Uterus (tissue), 4 donors: ENCODE measurements around the gene P2RY4. TPM values are rescaled to one million over a fixed set of nuclear protein-coding genes. Genes with fewer than 3 reads are reported as not detected.
"Not testable (repeated sequence)": the region's sequence is repeated elsewhere in the genome, so short reads cannot be mapped to it uniquely, and the experiment has no call there.

Source experiments
- DNase-seq, 2 donors: peaks; one replicate each; pipeline ENCODE4 v3.0.0-alpha.2; 2019 to 2020
- H3K27ac ChIP-seq, 2 donors: fragments of 200-600 bp; sonication (generic); 1 replicate in 1 of 2; 2 replicates in 1 of 2; pipeline ENCODE4 v1.5.1; 2016 to 2018
- H3K27me3 ChIP-seq, 2 donors: fragments of 200-600 bp; sonication (generic); one replicate each; pipeline ENCODE4 v1.5.1; 2018 to 2019; ENCODE audit warnings: control low read depth in 1 of 2
- H3K36me3 ChIP-seq, 2 donors: fragments of 200-600 bp; sonication (generic); one replicate each; pipeline ENCODE4 v1.5.1; 2019; ENCODE audit warnings: control low read depth in 1 of 2
- H3K4me1 ChIP-seq, 2 donors: fragments of 200-600 bp; sonication (generic); one replicate each; pipeline ENCODE4 v1.5.1; 2018 to 2019; ENCODE audit warnings: control low read depth in 1 of 2
- H3K4me3 ChIP-seq, 2 donors: fragments of 200-600 bp; sonication (generic); 1 replicate in 1 of 2; 2 replicates in 1 of 2; pipeline ENCODE4 v1.5.1; 2018 to 2019; ENCODE audit warnings: mild to moderate bottlenecking in 1 of 2
- H3K9me3 ChIP-seq, 2 donors: fragments of 200-600 bp; sonication (generic); one replicate each; pipeline ENCODE4 v1.5.1; 2019; ENCODE audit warnings: control low read depth in 1 of 2
- POLR2A ChIP-seq, 2 donors: fragments of 450-650 bp; IDR thresholded peaks; one replicate each; pipeline ENCODE4 v1.6.1; 2016; ENCODE audit warnings: antibody characterized with exemption in 2 of 2, mild to moderate bottlenecking in 1 of 2, moderate library complexity in 1 of 2
- intact Hi-C: fragments of 100-400 bp; cut with DNase I; formaldehyde crosslinking; loops from one replicate; pipeline ENCODE4 v1.15.1; 2023; ENCODE audit warnings: low total_unique reads
- small RNA-seq: library from RNA; depleted of rRNA; stranded (forward); fragments of <200 nt; gene quantifications from one replicate; pipeline ENCODE3, GENCODE V24; 2016
- total RNA-seq, 4 donors: library from RNA; depleted of rRNA in 3 of 4; stranded (reverse); fragments of >200 nt in 3 of 4; gene quantifications; one replicate each; pipeline versions ENCODE4 v1.1.0 to v1.2.4, GENCODE V29; 2014 to 2023
- TF ChIP-seq, protein P1 (sequence below), 4 experiments: fragments of 200-600 bp in 2 of 4; fragments of 450-650 bp in 2 of 4; sonication (generic) in 2 of 4; IDR thresholded peaks; one replicate each; pipeline ENCODE4 v1.5.1; 2016 to 2019; ENCODE audit warnings: antibody characterized with exemption in 4 of 4, mild to moderate bottlenecking in 2 of 4, moderate library complexity in 1 of 4
- donor health status: DM: yes; HTN: yes; CAD: no.

Gene P2RY4
- total RNA-seq, 4 donors from 2014 or later, result 0.41 to 0.64 TPM; not detected in 2

DNA sequence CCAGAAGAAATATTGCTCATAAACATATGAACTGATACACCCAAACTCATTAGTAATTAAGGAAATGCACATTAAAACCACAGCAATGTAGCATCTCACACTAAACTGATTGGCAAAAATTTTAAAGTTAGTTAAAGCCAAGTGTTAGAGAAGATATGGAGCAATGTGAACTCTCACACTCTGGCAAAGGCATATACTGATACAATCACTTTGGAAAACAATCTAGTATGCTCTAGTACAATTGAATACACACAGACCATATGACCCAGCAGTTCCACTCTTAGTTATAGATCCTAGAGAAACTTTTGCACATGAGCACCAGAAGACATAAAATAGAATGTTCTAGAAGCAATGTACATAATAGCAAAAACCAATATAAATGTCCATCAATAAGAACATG, 34.0 kb downstream of the P2RY4 start:
- intact Hi-C loops, result no loop called here
- H3K4me3 ChIP-seq, result no peak overlapping the region
- H3K27ac ChIP-seq, result no peak overlapping the region
- H3K36me3 ChIP-seq, result no peaks in the 10 kb centered on the region
- TF ChIP-seq POLR2A (IDR thresholded peaks at IDR 0.05), result no peak
- TF ChIP-seq, protein P1, sequence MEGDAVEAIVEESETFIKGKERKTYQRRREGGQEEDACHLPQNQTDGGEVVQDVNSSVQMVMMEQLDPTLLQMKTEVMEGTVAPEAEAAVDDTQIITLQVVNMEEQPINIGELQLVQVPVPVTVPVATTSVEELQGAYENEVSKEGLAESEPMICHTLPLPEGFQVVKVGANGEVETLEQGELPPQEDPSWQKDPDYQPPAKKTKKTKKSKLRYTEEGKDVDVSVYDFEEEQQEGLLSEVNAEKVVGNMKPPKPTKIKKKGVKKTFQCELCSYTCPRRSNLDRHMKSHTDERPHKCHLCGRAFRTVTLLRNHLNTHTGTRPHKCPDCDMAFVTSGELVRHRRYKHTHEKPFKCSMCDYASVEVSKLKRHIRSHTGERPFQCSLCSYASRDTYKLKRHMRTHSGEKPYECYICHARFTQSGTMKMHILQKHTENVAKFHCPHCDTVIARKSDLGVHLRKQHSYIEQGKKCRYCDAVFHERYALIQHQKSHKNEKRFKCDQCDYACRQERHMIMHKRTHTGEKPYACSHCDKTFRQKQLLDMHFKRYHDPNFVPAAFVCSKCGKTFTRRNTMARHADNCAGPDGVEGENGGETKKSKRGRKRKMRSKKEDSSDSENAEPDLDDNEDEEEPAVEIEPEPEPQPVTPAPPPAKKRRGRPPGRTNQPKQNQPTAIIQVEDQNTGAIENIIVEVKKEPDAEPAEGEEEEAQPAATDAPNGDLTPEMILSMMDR (IDR thresholded peaks at IDR 0.05), result no peak
- no peaks in the 10 kb centered on the region for H3K27me3 ChIP-seq
- H3K9me3 ChIP-seq, result no peaks in the 10 kb centered on the region
- H3K4me1 ChIP-seq, result no peaks in the 10 kb centered on the region
- DNase-seq, result no peak

DNA sequence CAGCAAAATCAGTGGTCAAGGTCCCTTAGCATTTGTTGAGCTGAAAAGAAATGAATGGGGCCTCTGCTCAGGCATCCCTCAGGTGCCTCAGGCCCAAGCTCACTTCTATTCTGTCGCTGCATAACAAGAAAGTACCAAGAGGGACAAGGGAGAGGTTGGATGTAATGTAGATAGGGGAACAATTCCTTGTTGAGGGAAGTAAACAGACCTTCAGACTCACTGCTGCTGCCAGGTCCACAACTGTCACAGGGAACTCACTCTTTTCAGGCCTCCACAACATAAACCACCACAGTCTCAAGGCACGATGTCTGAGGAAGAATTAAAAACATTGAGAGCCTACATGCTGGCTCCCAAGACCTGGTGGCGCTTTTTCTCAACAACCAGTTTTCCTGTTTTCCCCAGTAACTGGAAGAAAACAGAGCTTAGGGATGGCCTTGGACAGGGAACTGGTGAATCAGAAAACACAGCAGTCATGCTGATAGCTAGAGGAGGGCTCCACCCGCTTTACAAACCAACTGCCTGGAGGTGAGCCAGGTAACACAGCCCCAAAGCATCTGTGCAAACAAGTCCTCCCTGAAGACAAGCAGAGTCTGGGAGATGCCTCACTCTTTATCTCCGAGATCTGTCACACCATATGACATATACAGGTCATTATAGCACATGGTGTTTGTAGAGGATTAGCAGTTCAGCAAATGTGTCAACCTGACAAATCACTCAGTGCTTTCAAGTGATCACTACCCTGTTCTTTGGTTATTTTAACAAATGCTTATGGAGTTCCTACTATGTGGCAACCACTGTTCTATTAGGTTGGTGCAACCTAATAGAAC, 39.9 kb downstream of the P2RY4 start:
- no peaks in the 10 kb centered on the region for H3K9me3 ChIP-seq
- no peaks in the 10 kb centered on the region for H3K27me3 ChIP-seq
- intact Hi-C loops, result no loop called here
- TF ChIP-seq, protein P1 (IDR thresholded peaks at IDR 0.05), result no peak
- TF ChIP-seq POLR2A (IDR thresholded peaks at IDR 0.05), result no peak
- no peaks in the 10 kb centered on the region for H3K4me1 ChIP-seq
- H3K4me3 ChIP-seq, result no peak overlapping the region
- no peak for DNase-seq
- no peaks in the 10 kb centered on the region for H3K36me3 ChIP-seq
- no peak overlapping the region for H3K27ac ChIP-seq

DNA sequence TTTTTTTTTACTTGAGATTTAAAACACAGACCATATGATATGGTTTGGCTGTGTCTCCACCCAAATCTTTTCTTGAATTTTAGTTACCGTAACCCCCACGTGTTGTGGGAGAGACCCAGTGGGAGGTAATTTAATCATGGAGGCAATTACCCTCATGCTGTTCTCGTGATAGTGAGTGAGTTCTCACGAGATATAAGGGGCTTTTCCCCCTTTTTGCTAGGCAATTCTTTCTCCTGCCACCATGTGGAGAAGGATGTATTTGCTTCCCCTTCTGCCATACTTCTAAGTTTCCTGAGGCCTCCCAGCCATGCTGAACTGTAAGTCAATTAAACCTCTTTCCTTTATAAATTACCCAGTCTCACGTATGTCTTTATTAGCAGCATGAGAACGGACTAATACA, 50.4 kb downstream of the P2RY4 start:
- H3K36me3 ChIP-seq, H3K9me3 ChIP-seq, H3K4me3 ChIP-seq, H3K27ac ChIP-seq, H3K4me1 ChIP-seq, intact Hi-C loops, DNase-seq, H3K27me3 ChIP-seq: not testable (repeated sequence)

DNA sequence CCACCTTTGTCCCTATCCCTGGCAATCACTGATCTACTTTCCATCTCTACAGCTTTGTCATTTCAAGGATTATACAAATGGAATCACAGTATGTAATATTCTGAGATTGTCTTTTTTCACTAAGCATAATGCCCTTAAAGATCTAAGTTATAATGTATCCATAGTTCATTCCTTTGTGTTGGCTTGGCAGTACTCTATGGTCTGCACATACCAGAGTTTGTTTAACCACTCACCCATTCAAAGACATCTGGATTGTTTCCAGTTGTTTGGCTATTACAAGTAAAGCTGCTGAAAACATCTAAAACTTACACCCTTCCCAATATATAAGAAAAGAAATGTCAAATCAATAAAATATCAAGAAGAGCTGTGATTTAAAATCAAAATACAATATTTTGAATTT, 51.5 kb downstream of the P2RY4 start:
- Histone ChIP-seq H3K36me3 (no peaks in the 10 kb centered on the region), H3K27ac (no peak overlapping the region), H3K4me1 (no peaks in the 10 kb centered on the region), H3K4me3 (no peak overlapping the region), H3K27me3 (peaks cover 0 to 4% of the 10 kb centered on the region in 2 donors), H3K9me3 (no peaks in the 10 kb centered on the region)
- TF ChIP-seq, protein P1 (IDR thresholded peaks at IDR 0.05), result no peak
- TF ChIP-seq POLR2A (IDR thresholded peaks at IDR 0.05), result no peak
- no peak for DNase-seq
- intact Hi-C loops, result no loop called here

Small RNA genes lying within 50 kb of the gene (small RNA-seq; reads per million reads assigned to genes)
- not detected for gene RNA5SP507

Other genes starting within 250 kb of the P2RY4 start
- gene AWAT2, start 210.3 kb downstream of the P2RY4 start, total RNA-seq, result not detected
- gene OTUD6A, start 197.7 kb downstream of the P2RY4 start, total RNA-seq, result not detected
- 10 to 100 TPM; 33.8 to 90.4 (median 63.1) TPM for gene IGBP1, start 126.8 kb downstream of the P2RY4 start, total RNA-seq
- gene DGAT2L6, start 82.7 kb downstream of the P2RY4 start, total RNA-seq, result not detected
- gene AWAT1, start 25.5 kb downstream of the P2RY4 start, total RNA-seq, result not detected
- gene ARR3, start 8.1 kb upstream of the P2RY4 start, total RNA-seq, result not detected
- not detected for gene RAB41, start 22.0 kb upstream of the P2RY4 start, total RNA-seq
- 10 to 100 TPM; 16.3 to 49.2 (median 25.6) TPM for gene PDZD11, start 29.7 kb upstream of the P2RY4 start, total RNA-seq
- 10 to 100 TPM in 1 of 4 donors, under 1 TPM in 1, not detected in 2; under 0.01 to 11.1 TPM for gene KIF4A, start 29.9 kb upstream of the P2RY4 start, total RNA-seq
- gene GDPD2, start 163.1 kb upstream of the P2RY4 start, total RNA-seq, result under 1 TPM in 1 of 4 donors, not detected in 3; 0.21 TPM
- 10 to 100 TPM in 3 of 4 donors, 1 to 10 TPM in 1; 4.9 to 72.6 (median 33.5) TPM for gene DLG3, start 184.6 kb upstream of the P2RY4 start, total RNA-seq